ENCODE measurements around the gene CYP26A1.

CYP26A1 gene

GRCh38 chr10:93071674-93072224 lies 1.9 kb upstream of the CYP26A1 start:
- Histone ChIP-seq H3K27me3 (ENCODE audit: insufficient read depth, poor library complexity, severe bottlenecking) (peaks cover 81% of the 10 kb centered on the region), H3K36me3 (ENCODE audit: low read depth) (no peaks in the 10 kb centered on the region), H3K9me3 (ENCODE audit: severe bottlenecking) (no peaks in the 10 kb centered on the region), H3K27ac (ENCODE audit: poor library complexity, severe bottlenecking) (no peak overlapping the region), H3K4me1 (ENCODE audit: insufficient read depth, poor library complexity, severe bottlenecking) (no peaks in the 10 kb centered on the region), H3K4me3 (ENCODE audit: severe bottlenecking) (no peak overlapping the region)
- ATAC-seq (ENCODE audit: low read depth) (no peak), DNase-seq (ENCODE audit: low spot score) (no peak)
- no peak for TF ChIP-seq CTCF (IDR thresholded peaks at IDR 0.05; ENCODE audit: poor library complexity, severe bottlenecking)

GRCh38 chr10:93072225-93072712 lies 1.4 kb upstream of the CYP26A1 start:
- DNase-seq (ENCODE audit: low spot score) (no peak), ATAC-seq (ENCODE audit: low read depth) (peak; percentile 45)
- H3K36me3 ChIP-seq (ENCODE audit: low read depth) = no peaks in the 10 kb centered on the region
- H3K9me3 ChIP-seq (ENCODE audit: severe bottlenecking) = no peaks in the 10 kb centered on the region
- H3K27me3 ChIP-seq (ENCODE audit: insufficient read depth, poor library complexity, severe bottlenecking) = peaks cover 76% of the 10 kb centered on the region
- no peak overlapping the region for H3K4me3 ChIP-seq (ENCODE audit: severe bottlenecking)
- TF ChIP-seq CTCF (IDR thresholded peaks at IDR 0.05; ENCODE audit: poor library complexity, severe bottlenecking) = no peak
- H3K27ac ChIP-seq (ENCODE audit: poor library complexity, severe bottlenecking) = no peak overlapping the region
- no peaks in the 10 kb centered on the region for H3K4me1 ChIP-seq (ENCODE audit: insufficient read depth, poor library complexity, severe bottlenecking)

GRCh38 chr10:93072713-93073538 lies 767 bp upstream of the CYP26A1 start:
- peaks cover 74% of the 10 kb centered on the region for H3K27me3 ChIP-seq (ENCODE audit: insufficient read depth, poor library complexity, severe bottlenecking)
- TF ChIP-seq CTCF (IDR thresholded peaks at IDR 0.05; ENCODE audit: poor library complexity, severe bottlenecking) = no peak
- H3K4me3 ChIP-seq (ENCODE audit: severe bottlenecking) = no peak overlapping the region
- H3K27ac ChIP-seq (ENCODE audit: poor library complexity, severe bottlenecking) = no peak overlapping the region
- no peaks in the 10 kb centered on the region for H3K36me3 ChIP-seq (ENCODE audit: low read depth)
- ATAC-seq (ENCODE audit: low read depth) (peak; percentile 8), DNase-seq (ENCODE audit: low spot score) (no peak)
- no peaks in the 10 kb centered on the region for H3K4me1 ChIP-seq (ENCODE audit: insufficient read depth, poor library complexity, severe bottlenecking)
- H3K9me3 ChIP-seq (ENCODE audit: severe bottlenecking) = no peaks in the 10 kb centered on the region

- no peak overlapping the region for H3K4me3 ChIP-seq (ENCODE audit: severe bottlenecking)
- DNase-seq (ENCODE audit: low spot score) = no peak
- peaks cover 64% of the 10 kb centered on the region for H3K27me3 ChIP-seq (ENCODE audit: insufficient read depth, poor library complexity, severe bottlenecking)
Observed at GRCh38 chr10:93074147-93074596, 479 bp downstream of the CYP26A1 start.

More at GRCh38 chr10:93074147-93074596, 479 bp downstream of the CYP26A1 start:
- H3K4me1 ChIP-seq (ENCODE audit: insufficient read depth, poor library complexity, severe bottlenecking) = no peaks in the 10 kb centered on the region
- H3K27ac ChIP-seq (ENCODE audit: poor library complexity, severe bottlenecking) = no peak overlapping the region
- ATAC-seq (ENCODE audit: low read depth) = no peak; the same call in 2 of the 3 replicates
- H3K36me3 ChIP-seq (ENCODE audit: low read depth) = no peaks in the 10 kb centered on the region
- no peaks in the 10 kb centered on the region for H3K9me3 ChIP-seq (ENCODE audit: severe bottlenecking)
- TF ChIP-seq CTCF (IDR thresholded peaks at IDR 0.05; ENCODE audit: poor library complexity, severe bottlenecking) = peak; percentile 22
